A549 (cell line): ENCODE measurements around the gene FGF19.

ENCODE experiments used
- BCL3 ChIP-seq: fragments of >200 bp; sonication (Bioruptor Twin); formaldehyde crosslinking; IDR thresholded peaks from 3 replicates; pipeline ENCODE4 v1.6.1; 2016
- CEBPB ChIP-seq, 2 experiments: fragments of >200 bp in 1 of 2; sonication (Bioruptor Twin) in 1 of 2; formaldehyde crosslinking in 1 of 2; IDR thresholded peaks; 2 replicates each; pipeline ENCODE4 v1.6.1; 2012 to 2016
- EP300 ChIP-seq, 2 experiments: fragments of >200 bp; sonication (Bioruptor Twin); formaldehyde crosslinking; IDR thresholded peaks; 2 replicates in 1 of 2; 3 replicates in 1 of 2; pipeline ENCODE4 v1.6.1; 2016 to 2017
- NFE2L2 ChIP-seq: fragments of 150-350 bp; conservative IDR thresholded peaks from 2 replicates; pipeline ENCODE4 v1.6.1; 2014; ENCODE audit warnings: low read length
- POLR2A ChIP-seq: IDR thresholded peaks from 2 replicates; pipeline ENCODE4 v1.6.1; 2012; ENCODE audit warnings: mild to moderate bottlenecking, low read length
- POLR2AphosphoS2 ChIP-seq: conservative IDR thresholded peaks from 2 replicates; pipeline ENCODE4 v1.6.1; 2012; ENCODE audit warnings: low read length, improper control_type of control experiment, inconsistent platforms
- RAD21 ChIP-seq, 2 experiments: fragments of >200 bp in 1 of 2; sonication (Bioruptor Twin) in 1 of 2; formaldehyde crosslinking in 1 of 2; IDR thresholded peaks in 1 of 2; conservative IDR thresholded peaks in 1 of 2; 2 replicates in 1 of 2; 3 replicates in 1 of 2; pipeline ENCODE4 v1.6.1; 2012 to 2018; ENCODE audit warnings: inconsistent platforms in 1 of 2
- RFX5 ChIP-seq: fragments of 450-650 bp; IDR thresholded peaks from 2 replicates; pipeline ENCODE4 v1.7.1; 2014; ENCODE audit warnings: antibody characterized with exemption, mild to moderate bottlenecking, moderate library complexity
- TF ChIP-seq, protein P1 (sequence below): fragments of >200 bp; sonication (Bioruptor Twin); formaldehyde crosslinking; IDR thresholded peaks from 3 replicates; pipeline ENCODE4 v1.5.1; 2016

DNA sequence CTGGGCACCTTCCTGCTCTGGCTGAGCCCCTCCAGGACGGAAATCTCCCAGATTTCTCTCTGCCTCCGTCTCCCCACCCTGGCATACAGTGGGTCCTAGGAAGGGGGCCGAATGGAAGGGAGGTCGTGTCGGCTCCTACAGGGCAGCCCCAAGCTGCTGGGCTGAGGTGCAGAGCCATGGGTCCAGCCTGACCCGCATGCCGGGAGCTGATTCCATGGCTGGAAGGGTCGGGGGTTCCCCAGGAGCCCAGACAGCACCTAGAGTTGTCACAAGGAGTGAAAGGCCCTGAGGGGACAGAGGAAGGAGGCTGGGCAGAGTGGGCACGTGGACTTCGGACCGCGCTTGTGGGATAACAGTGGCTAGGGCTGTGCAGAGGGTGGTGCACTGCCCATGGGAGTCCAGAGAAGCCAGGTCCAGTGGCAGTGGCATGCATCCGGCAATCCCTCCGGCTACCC, 46.3 kb downstream of the FGF19 start:
- TF ChIP-seq RFX5 (no peak), RAD21 (conservative IDR thresholded peaks at IDR 0.05 in 1 of 2, IDR thresholded peaks at IDR 0.05 in 1 of 2) (no peak), POLR2A (no peak), CEBPB (IDR thresholded peaks at IDR 0.05) (no peak), BCL3 (no peak), POLR2AphosphoS2 (no peak), NFE2L2 (no peak), EP300 (IDR thresholded peaks at IDR 0.05) (no peak)
- TF ChIP-seq, protein P1, sequence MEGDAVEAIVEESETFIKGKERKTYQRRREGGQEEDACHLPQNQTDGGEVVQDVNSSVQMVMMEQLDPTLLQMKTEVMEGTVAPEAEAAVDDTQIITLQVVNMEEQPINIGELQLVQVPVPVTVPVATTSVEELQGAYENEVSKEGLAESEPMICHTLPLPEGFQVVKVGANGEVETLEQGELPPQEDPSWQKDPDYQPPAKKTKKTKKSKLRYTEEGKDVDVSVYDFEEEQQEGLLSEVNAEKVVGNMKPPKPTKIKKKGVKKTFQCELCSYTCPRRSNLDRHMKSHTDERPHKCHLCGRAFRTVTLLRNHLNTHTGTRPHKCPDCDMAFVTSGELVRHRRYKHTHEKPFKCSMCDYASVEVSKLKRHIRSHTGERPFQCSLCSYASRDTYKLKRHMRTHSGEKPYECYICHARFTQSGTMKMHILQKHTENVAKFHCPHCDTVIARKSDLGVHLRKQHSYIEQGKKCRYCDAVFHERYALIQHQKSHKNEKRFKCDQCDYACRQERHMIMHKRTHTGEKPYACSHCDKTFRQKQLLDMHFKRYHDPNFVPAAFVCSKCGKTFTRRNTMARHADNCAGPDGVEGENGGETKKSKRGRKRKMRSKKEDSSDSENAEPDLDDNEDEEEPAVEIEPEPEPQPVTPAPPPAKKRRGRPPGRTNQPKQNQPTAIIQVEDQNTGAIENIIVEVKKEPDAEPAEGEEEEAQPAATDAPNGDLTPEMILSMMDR = no peak
